Left ventricle myocardium superior (tissue), 1 donor: Measurements from ENCODE around the gene ZC3H11A. TPM values are rescaled to one million over a fixed set of nuclear protein-coding genes. Genes with fewer than 3 reads are reported as not detected.
"Not testable (repeated sequence)": the region's sequence is repeated elsewhere in the genome, so short reads cannot be mapped to it uniquely, and the experiment has no call there.

Experiments used
- ATAC-seq: fragments of 200-7000 bp; cut with Tn5 transposase; one replicate; pipeline ENCODE4 v1.9.1; 2020; ENCODE audit warnings: mild to moderate bottlenecking, moderate library complexity
- DNase-seq: peaks from one replicate; pipeline ENCODE4 v3.0.0-alpha.2; 2020
- intact Hi-C: fragments of 100-400 bp; cut with micrococcal nuclease; formaldehyde crosslinking; loops from one replicate; pipeline ENCODE4 v1.11.0; 2022
- long read RNA-seq: library from polyadenylated mRNA; unstranded; transcript quantifications from one replicate; pipeline ENCODE4 v2.0.0, GENCODE V29; 2021
- total RNA-seq: library from RNA; stranded (reverse); fragmentation: NEBNext Ultra II Directional; extraction: Animal tissue kit (Norgen Biotek cat#: 25700); gene quantifications from one replicate; pipeline ENCODE4 v1.2.1, GENCODE V29; 2021
- donor health status: DM: no; HTN: yes; CAD: no; lungs with severe emphysema.

ZC3H11A gene
- 53.2 TPM for total RNA-seq
- long read RNA-seq, full-length matches to known transcripts = 1 of 30 reads
- long read RNA-seq, partial matches to known transcripts = 17 of 30 reads
- long read RNA-seq, other reads (novel, unspliced or antisense) = 12 of 30 reads

GRCh38 chr1:203795441-203796235 is at the start of gene ZC3H11A, which contains the start of gene ZBED6:
ZC3H11A (plus strand) TSS chr1:203795623; CDS start chr1:203817071, 21,448 bp downstream.
ZBED6 (plus strand) TSS chr1:203795623; CDS start chr1:203797523, 1,900 bp downstream.
- ATAC-seq = peak; percentile 97
- intact Hi-C loops = no loop called here
- DNase-seq = peak; percentile 99

DNA sequence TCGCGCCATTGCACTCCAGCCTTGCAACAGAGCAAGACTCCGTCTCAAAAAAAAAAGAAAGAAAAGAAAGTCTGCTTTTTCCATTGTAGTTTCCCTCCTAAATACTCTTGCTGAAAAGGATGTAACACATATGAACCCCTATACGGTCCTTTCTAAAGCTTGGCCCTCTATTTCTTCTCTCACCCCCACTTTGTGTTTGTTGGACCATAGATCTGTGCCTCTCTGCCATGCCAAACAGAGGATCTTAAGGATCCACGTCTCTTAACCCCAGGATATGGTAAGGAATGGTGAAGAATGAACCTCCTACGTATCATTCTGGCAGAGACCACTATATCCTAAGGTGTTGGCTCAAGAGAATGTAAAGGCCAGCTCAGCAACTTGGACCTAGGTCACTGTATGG is 49.1 kb upstream of the ZC3H11A start:
- no peak for DNase-seq
- intact Hi-C loops = no loop called here
- ATAC-seq = no peak

GRCh38 chr1:203751051-203751450 is 44.4 kb upstream of the ZC3H11A start:
- intact Hi-C loops = no loop called here
- no peak for ATAC-seq
- no peak for DNase-seq

DNA sequence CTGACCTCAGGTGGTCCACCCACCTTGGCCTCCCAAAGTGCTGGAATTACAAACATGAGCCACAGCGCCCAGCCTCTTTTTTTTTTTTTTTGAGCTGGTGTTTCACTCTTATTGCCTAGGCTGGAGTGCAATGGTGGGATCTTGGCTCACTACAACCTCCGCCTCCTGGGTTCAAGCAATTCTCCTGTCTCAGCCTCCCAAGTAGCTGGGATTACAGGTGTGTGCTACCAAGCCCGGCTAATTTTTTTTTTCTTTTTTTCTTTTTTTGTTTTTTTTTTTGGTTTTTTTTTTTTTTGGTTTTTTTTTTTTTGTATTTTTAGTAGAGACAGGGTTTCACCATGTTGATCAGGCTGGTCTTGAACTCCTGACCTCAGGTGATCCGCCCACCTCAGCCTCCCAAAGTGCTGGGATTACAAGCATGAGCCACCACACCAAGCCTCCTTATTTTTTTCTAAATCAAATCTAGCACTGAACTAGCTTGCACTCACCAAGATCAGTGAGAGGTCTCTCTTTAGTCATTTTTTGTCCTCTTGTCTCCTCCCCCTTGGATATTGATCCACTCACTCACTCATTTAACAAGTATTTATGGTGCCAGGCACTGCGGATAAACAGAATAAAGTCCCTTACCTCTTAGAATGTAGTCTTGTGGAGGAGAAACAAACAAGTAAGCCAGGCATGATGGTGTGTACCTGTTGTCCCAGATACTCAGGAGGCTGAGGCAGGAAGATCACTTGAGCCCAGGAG is 43.6 kb upstream of the ZC3H11A start:
- DNase-seq, intact Hi-C loops, ATAC-seq: not testable (repeated sequence)

DNA sequence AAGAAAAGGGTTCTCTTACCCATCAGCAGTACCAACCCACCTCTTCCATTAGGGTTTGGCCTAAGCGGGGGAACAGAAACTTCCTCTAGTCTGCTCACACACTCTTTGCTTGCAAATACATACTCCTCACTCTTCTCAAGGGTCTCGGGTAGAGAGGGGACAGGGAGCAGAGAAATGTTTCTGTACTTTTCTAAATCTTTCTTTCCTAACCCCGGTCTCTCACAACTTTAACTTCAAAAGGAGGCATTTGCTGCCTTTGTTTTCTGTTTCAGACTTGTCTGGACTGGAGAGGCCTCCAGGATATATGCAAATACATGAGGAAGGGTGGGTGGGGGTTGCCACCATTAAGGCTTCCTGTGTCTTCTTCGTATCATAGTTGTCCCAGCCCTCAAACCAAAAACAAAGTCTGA is 41.0 kb upstream of the ZC3H11A start:
- ATAC-seq = no peak
- intact Hi-C loops = no loop called here
- DNase-seq = no peak

GRCh38 chr1:203756036-203756435 is 39.4 kb upstream of the ZC3H11A start:
- ATAC-seq (no peak), DNase-seq (no peak)
- intact Hi-C loops = no loop called here

GRCh38 chr1:203758749-203759148 is 36.7 kb upstream of the ZC3H11A start:
- DNase-seq = not testable (repeated sequence)

DNA sequence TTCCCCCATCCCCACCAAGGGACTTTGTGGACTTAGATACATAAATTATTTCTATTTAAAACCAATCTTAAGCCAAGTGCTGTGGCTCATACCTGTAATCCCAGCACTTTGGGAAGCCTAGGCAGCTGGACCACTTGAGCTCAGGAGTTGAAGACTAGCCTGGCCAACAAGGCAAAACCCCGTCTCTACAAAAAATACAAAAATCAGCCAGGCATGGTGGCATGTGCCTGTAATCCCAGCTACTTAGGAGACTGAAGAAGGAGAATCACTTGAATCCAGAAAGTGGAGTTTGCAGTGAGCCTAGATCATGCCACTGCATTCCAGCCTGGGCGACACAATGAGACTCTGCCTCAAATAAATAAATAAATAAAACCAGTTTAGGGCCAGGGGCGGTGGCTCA is 34.9 kb upstream of the ZC3H11A start:
- DNase-seq (no peak), ATAC-seq (no peak)
- intact Hi-C loops = no loop called here

More at GRCh38 chr1:203758749-203759148, 36.7 kb upstream of the ZC3H11A start:
- intact Hi-C loops, ATAC-seq: not testable (repeated sequence)

DNA sequence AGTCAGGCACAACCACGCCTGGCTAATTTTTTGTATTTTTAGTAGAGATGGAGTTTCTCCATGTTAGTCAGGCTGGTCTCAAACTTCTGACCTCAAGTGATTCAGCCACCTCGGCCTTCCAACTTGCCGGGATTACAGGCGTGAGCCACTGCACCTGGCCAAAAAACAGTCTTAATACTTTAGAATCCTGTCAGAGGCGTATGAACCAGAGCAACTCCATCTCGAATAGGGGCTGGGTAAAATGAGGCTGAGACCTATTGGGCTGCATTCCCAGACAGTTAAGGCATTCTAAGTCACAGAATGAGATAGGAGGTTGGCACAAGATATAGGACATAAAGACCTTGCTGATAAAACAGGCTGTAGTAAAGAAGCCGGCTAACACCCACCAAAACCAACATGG is 33.5 kb upstream of the ZC3H11A start:
- ATAC-seq, DNase-seq, intact Hi-C loops: not testable (repeated sequence)

- DNase-seq = no peak
- ATAC-seq = no peak
- intact Hi-C loops = no loop called here
Measured at GRCh38 chr1:203763505-203763904, 31.9 kb upstream of the ZC3H11A start.

DNA sequence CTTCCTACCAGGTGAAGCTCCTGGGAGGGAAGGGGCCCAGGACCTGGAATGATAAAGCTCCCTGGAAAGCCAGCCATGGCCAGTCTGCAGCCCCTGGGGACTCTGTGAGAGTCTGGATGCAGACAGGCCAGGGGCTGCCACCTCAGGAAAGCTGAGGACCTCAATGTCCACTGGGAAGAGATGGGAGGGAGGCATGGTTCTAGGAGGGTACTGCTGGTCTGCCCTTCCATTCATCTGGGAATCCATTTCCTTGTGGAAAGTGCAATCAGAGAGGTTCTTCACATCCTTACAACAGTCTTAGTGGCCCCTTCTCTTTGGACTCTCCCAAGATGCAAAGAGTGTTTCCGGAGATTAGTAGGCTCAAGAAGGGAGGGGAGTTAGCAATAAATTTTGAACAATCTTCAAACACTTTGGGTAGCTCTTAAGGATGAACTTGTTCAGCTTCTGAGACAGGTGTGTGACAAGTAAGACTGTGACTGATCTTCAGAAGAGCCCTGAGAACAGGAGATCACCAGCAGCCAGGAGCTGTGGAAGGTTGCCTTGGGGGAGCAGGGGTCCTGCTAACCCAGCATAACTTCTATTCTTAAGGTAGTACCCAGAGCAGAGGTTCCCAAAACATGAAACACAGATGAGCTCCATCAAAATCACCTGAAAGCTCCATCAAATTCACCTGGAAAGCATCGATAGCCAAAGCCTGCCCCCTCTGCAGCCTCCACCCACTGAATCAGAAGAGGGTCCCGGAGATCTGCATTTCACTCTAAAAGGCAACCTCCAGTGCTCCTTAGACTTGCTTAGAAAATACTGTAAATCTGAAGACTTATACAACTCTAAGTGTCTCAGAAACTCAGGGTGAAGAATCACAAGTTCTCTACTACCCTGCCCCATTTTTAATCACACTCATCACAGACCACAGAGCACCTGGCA is 31.1 kb upstream of the ZC3H11A start:
- intact Hi-C loops = no loop called here
- no peak for ATAC-seq
- DNase-seq = no peak

- no peak for ATAC-seq
- intact Hi-C loops = no loop called here
- no peak for DNase-seq
Measured at GRCh38 chr1:203765029-203765837, 30.2 kb upstream of the ZC3H11A start, which contains the start of gene LAX1. LAX1 (plus strand) TSS chr1:203765183; CDS start chr1:203765566, 383 bp downstream.

GRCh38 chr1:203768256-203768655 is 27.2 kb upstream of the ZC3H11A start:
- ATAC-seq (no peak), DNase-seq (no peak)
- intact Hi-C loops = no loop called here

GRCh38 chr1:203769505-203770343 is 25.7 kb upstream of the ZC3H11A start:
- DNase-seq (peak; percentile 78), ATAC-seq (peak; percentile 93)
- intact Hi-C loops = no loop called here

DNA sequence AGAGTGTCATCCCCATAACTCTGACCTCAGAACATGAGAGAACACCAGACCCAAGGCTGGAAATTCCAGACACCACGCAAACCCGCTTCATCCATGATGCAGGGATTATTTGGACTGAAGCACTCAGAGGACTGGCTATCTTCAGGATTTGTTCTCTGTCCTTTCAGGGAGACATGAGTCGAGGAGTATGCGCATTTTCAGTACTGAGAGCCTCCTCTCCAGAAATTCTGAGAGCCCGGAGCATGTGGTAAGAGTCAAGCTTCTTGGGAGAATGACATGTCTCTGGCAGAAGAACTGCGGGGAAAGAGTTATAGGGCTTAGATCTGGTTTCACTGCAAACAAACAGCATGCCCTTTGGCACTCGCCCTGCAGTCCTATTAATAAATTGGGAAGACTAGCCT is 23.5 kb upstream of the ZC3H11A start:
- no peak for DNase-seq
- ATAC-seq = no peak
- intact Hi-C loops = no loop called here

DNA sequence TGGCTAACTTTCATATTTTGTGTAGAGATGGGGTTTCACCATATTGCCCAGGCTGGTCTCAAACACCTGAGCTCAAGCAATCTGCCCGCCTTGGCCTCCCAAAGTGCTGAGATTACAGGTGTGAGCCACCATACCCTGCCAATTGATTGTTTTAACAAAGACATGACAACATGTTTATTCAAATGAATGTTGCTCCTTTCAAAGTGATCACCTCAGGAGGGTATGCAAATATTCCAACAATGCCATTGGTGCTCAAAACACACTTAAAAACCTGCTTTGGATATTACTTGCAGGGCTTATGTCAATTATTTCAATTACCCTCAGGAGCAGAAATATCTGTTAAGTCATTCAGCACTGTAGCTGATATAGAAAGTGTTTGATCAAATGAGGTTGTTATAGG is 22.6 kb upstream of the ZC3H11A start:
- no peak for ATAC-seq
- intact Hi-C loops = no loop called here

GRCh38 chr1:203776636-203777035 is 18.8 kb upstream of the ZC3H11A start:
- ATAC-seq = peak; percentile 74
- intact Hi-C loops = no loop called here
- no peak for DNase-seq

More for the DNA sequence above, 22.6 kb upstream of the ZC3H11A start:
- no peak for DNase-seq
